HL-60 (cell line): ENCODE measurements around the gene RAB5IF.

Experiments used
- DNase-seq, 2 experiments: peaks; one replicate each; pipeline ENCODE4 v3.0.0-alpha.2; 2010 to 2020; ENCODE audit warnings: low read depth in 1 of 2, low spot score in 1 of 2
- H3K27ac ChIP-seq: fragments of 250-450 bp; sonication (Bioruptor Pico); replicated peaks from 2 replicates; pipeline ENCODE4 v1.5.1; 2020; ENCODE audit warnings: mild to moderate bottlenecking, moderate library complexity
- H3K27me3 ChIP-seq: fragments of 250-450 bp; sonication (Bioruptor Pico); 2 replicates; pipeline ENCODE4 v1.5.1; 2021; ENCODE audit warnings: mild to moderate bottlenecking, moderate library complexity; ENCODE audit not compliant: insufficient read depth, poor library complexity, severe bottlenecking
- H3K4me3 ChIP-seq: replicated peaks from 2 replicates; pipeline ENCODE4 v1.5.1; 2011; ENCODE audit warnings: mild to moderate bottlenecking, control low read depth, low read length; ENCODE audit not compliant: insufficient read depth
- GABPA ChIP-seq: IDR thresholded peaks from 2 replicates; pipeline ENCODE4 v1.6.1; 2012; ENCODE audit warnings: low read depth
- POLR2AphosphoS5 ChIP-seq: IDR thresholded peaks from 2 replicates; pipeline ENCODE4 v1.6.1; 2012; ENCODE audit warnings: low read depth
- REST ChIP-seq: IDR thresholded peaks from 2 replicates; pipeline ENCODE4 v1.6.1; 2012; ENCODE audit warnings: low read depth; ENCODE audit not compliant: insufficient replicate concordance
- SPI1 ChIP-seq: IDR thresholded peaks from 2 replicates; pipeline ENCODE4 v1.6.1; 2012; ENCODE audit warnings: low read depth, mild to moderate bottlenecking, borderline replicate concordance
- TF ChIP-seq, protein P1 (sequence below): IDR thresholded peaks from one replicate; pipeline ENCODE4 v1.5.1; 2011; ENCODE audit warnings: low read length, control low read depth, inconsistent platforms; ENCODE audit not compliant: insufficient read depth

RAB5IF gene

GRCh38 chr20:36653456-36653855, 47.9 kb downstream of the RAB5IF start:
- H3K4me3 ChIP-seq = no peak overlapping the region
- no peaks in the 10 kb centered on the region for H3K27me3 ChIP-seq
- no peak overlapping the region for H3K27ac ChIP-seq
- DNase-seq = no peak
- TF ChIP-seq POLR2AphosphoS5 (no peak), GABPA (no peak), SPI1 (no peak), REST (no peak)
- TF ChIP-seq, protein P1, sequence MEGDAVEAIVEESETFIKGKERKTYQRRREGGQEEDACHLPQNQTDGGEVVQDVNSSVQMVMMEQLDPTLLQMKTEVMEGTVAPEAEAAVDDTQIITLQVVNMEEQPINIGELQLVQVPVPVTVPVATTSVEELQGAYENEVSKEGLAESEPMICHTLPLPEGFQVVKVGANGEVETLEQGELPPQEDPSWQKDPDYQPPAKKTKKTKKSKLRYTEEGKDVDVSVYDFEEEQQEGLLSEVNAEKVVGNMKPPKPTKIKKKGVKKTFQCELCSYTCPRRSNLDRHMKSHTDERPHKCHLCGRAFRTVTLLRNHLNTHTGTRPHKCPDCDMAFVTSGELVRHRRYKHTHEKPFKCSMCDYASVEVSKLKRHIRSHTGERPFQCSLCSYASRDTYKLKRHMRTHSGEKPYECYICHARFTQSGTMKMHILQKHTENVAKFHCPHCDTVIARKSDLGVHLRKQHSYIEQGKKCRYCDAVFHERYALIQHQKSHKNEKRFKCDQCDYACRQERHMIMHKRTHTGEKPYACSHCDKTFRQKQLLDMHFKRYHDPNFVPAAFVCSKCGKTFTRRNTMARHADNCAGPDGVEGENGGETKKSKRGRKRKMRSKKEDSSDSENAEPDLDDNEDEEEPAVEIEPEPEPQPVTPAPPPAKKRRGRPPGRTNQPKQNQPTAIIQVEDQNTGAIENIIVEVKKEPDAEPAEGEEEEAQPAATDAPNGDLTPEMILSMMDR = no peak

DNA sequence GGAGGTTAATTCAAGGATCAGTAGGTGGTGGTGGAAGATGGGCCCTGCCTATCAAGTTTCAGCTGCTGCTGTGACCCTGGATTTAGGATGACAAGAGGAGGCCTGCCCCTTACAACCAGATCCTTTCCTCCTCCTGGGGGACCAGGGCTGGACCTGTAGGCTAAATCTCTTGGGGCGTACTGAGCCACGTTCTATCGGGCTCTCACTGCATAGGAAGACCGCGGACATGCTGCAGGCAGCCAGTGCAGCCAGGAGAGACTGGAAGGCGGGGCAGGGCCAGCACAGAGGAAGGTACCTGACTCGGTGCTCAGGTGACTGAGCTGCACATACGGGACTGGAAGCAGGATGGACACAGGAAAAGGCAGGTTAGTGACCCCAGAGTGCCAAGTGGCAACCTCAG, 48.9 kb downstream of the RAB5IF start:
- no peak for DNase-seq
- Histone ChIP-seq H3K4me3 (no peak overlapping the region), H3K27ac (no peak overlapping the region), H3K27me3 (no peaks in the 10 kb centered on the region)
- no peak for TF ChIP-seq POLR2AphosphoS5
- no peak for TF ChIP-seq REST
- no peak for TF ChIP-seq SPI1
- no peak for TF ChIP-seq GABPA
- TF ChIP-seq, protein P1 = no peak

DNA sequence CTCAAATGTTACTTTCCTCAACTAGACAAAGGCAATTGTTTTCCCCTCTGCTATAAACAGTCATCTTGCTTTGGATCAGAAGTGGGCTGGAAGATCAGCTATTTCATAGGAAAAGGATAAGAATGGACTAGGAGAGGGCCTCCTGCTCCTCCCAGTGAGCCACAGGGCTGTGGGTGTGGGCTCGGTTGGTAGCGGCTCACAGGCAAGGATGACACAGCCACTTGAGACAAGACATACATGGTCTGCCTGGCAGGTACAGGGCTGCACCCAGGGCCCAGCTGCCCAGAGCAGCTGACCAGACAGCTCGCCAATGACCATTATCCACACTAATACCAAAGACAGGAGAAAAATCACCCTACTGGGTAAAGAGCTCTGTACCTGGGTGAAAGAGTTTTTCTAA, 49.4 kb downstream of the RAB5IF start:
- H3K27me3 ChIP-seq = no peaks in the 10 kb centered on the region
- H3K27ac ChIP-seq = no peak overlapping the region
- no peak overlapping the region for H3K4me3 ChIP-seq
- no peak for DNase-seq
- TF ChIP-seq SPI1 (no peak), POLR2AphosphoS5 (no peak), REST (no peak), GABPA (no peak)
- TF ChIP-seq, protein P1 = no peak
